Measurements from ENCODE around the gene CD74. TPM values are rescaled to one million over a fixed set of nuclear protein-coding genes. Genes with fewer than 3 reads are reported as not detected.

The CD74 gene
- total and polyA plus RNA-seq, 2 of the 8 experiments (the other 6 are each of a cell fraction or from before 2014, with no cell fraction given), result 45.9 to 61.0 TPM

DNA sequence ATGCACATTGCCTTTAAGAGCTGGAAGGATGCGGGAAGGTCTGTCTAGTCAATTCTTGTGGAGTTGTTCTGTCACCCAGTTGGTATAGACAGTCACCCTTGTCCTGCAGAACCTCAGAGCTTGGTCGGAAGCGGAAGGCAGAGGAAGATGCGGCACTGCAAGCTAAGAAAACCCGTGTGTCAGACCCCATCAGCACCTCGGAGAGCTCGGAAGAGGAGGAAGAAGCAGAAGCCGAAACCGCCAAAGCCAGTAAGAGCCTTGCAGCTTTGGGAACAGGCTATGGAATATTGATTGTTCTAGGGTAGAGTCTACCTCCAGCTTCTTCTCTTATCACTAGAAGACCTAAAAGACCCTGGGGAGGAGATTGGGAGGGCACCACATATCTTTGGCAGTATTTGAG is 48.7 kb downstream of the CD74 start:
- no peak for FAIRE-seq

More for the DNA sequence above, 48.7 kb downstream of the CD74 start:
- Histone ChIP-seq H4K5ac (ENCODE audit: insufficient read length, low read depth, low read length) (no peak overlapping the region), H3K14ac (ENCODE audit: insufficient read length) (no peak overlapping the region), H2AFZ (ENCODE audit: low read length) (no peak overlapping the region), H2BK5ac (ENCODE audit: low read depth, low read length) (no peak overlapping the region), H3K4me3 (ENCODE audit: extremely low read depth in 1 of 4, insufficient read depth in 2 of 4, low read depth in 3 of 4, low read length in 4 of 4) (no peak overlapping the region), H4K91ac (replicated peaks; ENCODE audit: insufficient read length, low read length) (no peak overlapping the region), H3K4me2 (ENCODE audit: insufficient read depth in 1 of 2, low read depth in 2 of 2, low read length in 2 of 2) (no peak overlapping the region), H3K79me2 (ENCODE audit: control insufficient read depth in 1 of 2, insufficient read depth in 2 of 2, low read length in 2 of 2) (peaks cover 10 to 29% of the 10 kb centered on the region in 2 experiments; a peak in 3 of 4 replicates), H4K20me1 (replicated peaks in 1 of 2; ENCODE audit: control insufficient read depth in 1 of 2, insufficient read depth in 2 of 2, low read length in 2 of 2) (peaks cover 12 to 29% of the 10 kb centered on the region in 2 experiments), H2BK120ac (replicated peaks; ENCODE audit: low read depth, low read length) (no peak overlapping the region), H2BK20ac (ENCODE audit: low read length) (no peak overlapping the region), H3K9ac (replicated peaks in 1 of 4; ENCODE audit: extremely low read depth in 1 of 4, low read depth in 3 of 4, low read length in 3 of 4) (no peak overlapping the region), H2AK5ac (ENCODE audit: low read depth, low read length) (no peak overlapping the region), H3K36me3 (ENCODE audit: control insufficient read depth in 2 of 4, insufficient read depth in 4 of 4, low read length in 3 of 4) (peaks cover 57 to 84% (median 78%) of the 10 kb centered on the region in 4 experiments), H2BK15ac (ENCODE audit: low read length) (no peak overlapping the region), H3K18ac (ENCODE audit: extremely low read depth, low read length) (no peak overlapping the region), H3K9me3 (ENCODE audit: insufficient read depth in 2 of 2, low read depth in 1 of 2, low read length in 1 of 2) (no peaks in the 10 kb centered on the region), H2BK12ac (ENCODE audit: low read depth, low read length) (no peak overlapping the region), H3K27me3 (replicated peaks in 1 of 4; ENCODE audit: control insufficient read depth in 3 of 4, extremely low read depth in 1 of 4, insufficient read depth in 3 of 4, low read length in 3 of 4) (no peaks in the 10 kb centered on the region), H3K4ac (replicated peaks; ENCODE audit: insufficient read length, low read depth, low read length) (no peak overlapping the region), H3K27ac (ENCODE audit: low read depth, low read length) (no peak overlapping the region), H3K23ac (ENCODE audit: insufficient read length) (no peak overlapping the region), H3K4me1 (replicated peaks in 1 of 4; ENCODE audit: control insufficient read depth in 3 of 4, insufficient read depth in 4 of 4, low read length in 3 of 4) (peaks cover 0 to 4% (median 0%) of the 10 kb centered on the region in 4 experiments; a peak in 1 of 7 replicates), H3K56ac (replicated peaks; ENCODE audit: insufficient read length, low read depth, low read length) (no peak overlapping the region), H4K8ac (ENCODE audit: extremely low read depth, insufficient read depth, low read length) (no peak overlapping the region), H3K23me2 (ENCODE audit: low read depth, low read length) (no peaks in the 10 kb centered on the region), H3K79me1 (ENCODE audit: low read depth, low read length) (peaks cover 18% of the 10 kb centered on the region)
- CTCF ChIA-PET (ENCODE audit: partially characterized antibody), result interaction anchor here (0.7 to 4.0 kb wide), 8 partner anchors 10 to 205 kb away, joined by 3 to 20 read pairs (median 4); no protein-coding TSS in a partner anchor
- POLR2A ChIA-PET (ENCODE audit: partially characterized antibody), result interaction anchor here (1.1 to 32.3 kb wide), 4 partner anchors 9 to 35 kb away, joined by 3 to 455 read pairs (median 121); no protein-coding TSS in a partner anchor
- no peak for TF ChIP-seq TBP (IDR thresholded peaks at IDR 0.05; ENCODE audit: low read depth, low read length)
- TF ChIP-seq CHD1 (IDR thresholded peaks at IDR 0.05; ENCODE audit: low read depth, low read length), result no peak
- no peak for TF ChIP-seq CTBP2 (IDR thresholded peaks at IDR 0.05; ENCODE audit: borderline replicate concordance, insufficient read depth, insufficient read length, low read length)
- no peak for TF ChIP-seq ZNF274 (IDR thresholded peaks at IDR 0.05; ENCODE audit: borderline replicate concordance, extremely low read depth, low read length)
- WGBS, 2 experiments (ENCODE audit: extremely low coverage in 1 of 2, insufficient coverage in 1 of 2, insufficient read length in 1 of 2, insufficient replicate concordance in 2 of 2, low coverage in 1 of 2, low lambda C conversion rate in 2 of 2, missing lambda C conversion rate in 1 of 2), result 97% methylated on average over 9 of the region's 9 CpGs; no CpG with 5 or more reads in 1 of the 2 experiments
- DNase-seq (ENCODE audit: low read depth in 1 of 2, low spot score in 2 of 2), result no peak
